Measurements from ENCODE around the gene ITK. TPM values are rescaled to one million over a fixed set of nuclear protein-coding genes. Genes with fewer than 3 reads are reported as not detected.

Gene ITK
- total and polyA plus RNA-seq, 5 donors: 0.34 to 1.6 (median 0.77) TPM

- peak; percentile 28 to 54 (median 52) for DNase-seq
- intact Hi-C loops (cut with DNase I): loop anchor here in 2 of 4 donors (5.0 to 10.0 kb wide), 3 partner anchors 54 to 109 kb away; partner anchors contain the start of gene MED7 (in 1 of the 2)
- Histone ChIP-seq H3K27ac (ENCODE audit: low read length) (no peak overlapping the region), H3K9me3 (ENCODE audit: control insufficient read depth, low read length) (no peaks in the 10 kb centered on the region), H3K4me1 (ENCODE audit: control insufficient read depth, insufficient read depth, low read length) (no peaks in the 10 kb centered on the region), H3K27me3 (ENCODE audit: control insufficient read depth, insufficient read depth) (no peaks in the 10 kb centered on the region), H3K4me3 (ENCODE audit: low read length) (no peak overlapping the region)
- peak; percentile 83 to 86 for ATAC-seq
- 5% methylated on average over 2 of the region's 2 CpGs for WGBS
Measured at GRCh38 chr5:157253547-157253946, 72.9 kb downstream of the ITK start.

GRCh38 chr5:157258450-157258849 lies 77.8 kb downstream of the ITK start:
- 92% methylated on average over 6 of the region's 6 CpGs for WGBS
- no peaks in the 10 kb centered on the region for H3K4me1 ChIP-seq (ENCODE audit: control insufficient read depth, insufficient read depth, low read length)
- no peaks in the 10 kb centered on the region for H3K27me3 ChIP-seq (ENCODE audit: control insufficient read depth, insufficient read depth)
- H3K4me3 ChIP-seq (ENCODE audit: low read length): no peak overlapping the region
- DNase-seq (no peak), ATAC-seq (no peak)
- no peak overlapping the region for H3K27ac ChIP-seq (ENCODE audit: low read length)
- intact Hi-C loops (cut with DNase I): loop anchor here in 2 of 4 donors (5.0 to 10.0 kb wide), 2 partner anchors 54 to 114 kb away; partner anchors contain the start of gene MED7 (in 1 of the 2)
- no peaks in the 10 kb centered on the region for H3K9me3 ChIP-seq (ENCODE audit: control insufficient read depth, low read length)

- H3K27me3 ChIP-seq (ENCODE audit: control insufficient read depth, insufficient read depth): no peaks in the 10 kb centered on the region
- no peak overlapping the region for H3K27ac ChIP-seq (ENCODE audit: low read length)
- H3K4me3 ChIP-seq (ENCODE audit: low read length): no peak overlapping the region
- no peak for DNase-seq
- H3K9me3 ChIP-seq (ENCODE audit: control insufficient read depth, low read length): no peaks in the 10 kb centered on the region
- no peak for ATAC-seq
- no peaks in the 10 kb centered on the region for H3K4me1 ChIP-seq (ENCODE audit: control insufficient read depth, insufficient read depth, low read length)
- 86% methylated on average over 4 of the region's 4 CpGs for WGBS
- intact Hi-C loops (cut with DNase I): loop anchor here in 2 of 4 donors (5.0 to 10.0 kb wide), 2 partner anchors 53 to 115 kb away; partner anchors contain the start of gene MED7 (in 1 of the 2)
Measured at GRCh38 chr5:157259699-157260098, 79.1 kb downstream of the ITK start.

- H3K27me3 ChIP-seq (ENCODE audit: control insufficient read depth, insufficient read depth): no peaks in the 10 kb centered on the region
- H3K4me3 ChIP-seq (ENCODE audit: low read length): no peak overlapping the region
- H3K4me1 ChIP-seq (ENCODE audit: control insufficient read depth, insufficient read depth, low read length): no peaks in the 10 kb centered on the region
- WGBS: 65% methylated on average over 7 of the region's 7 CpGs
- intact Hi-C loops (cut with DNase I): no loop called here
- no peak for ATAC-seq
- no peak overlapping the region for H3K27ac ChIP-seq (ENCODE audit: low read length)
- H3K9me3 ChIP-seq (ENCODE audit: control insufficient read depth, low read length): no peaks in the 10 kb centered on the region
- no peak for DNase-seq
Measured at GRCh38 chr5:157263496-157264090, 83.0 kb downstream of the ITK start.

GRCh38 chr5:157265714-157266285 lies 85.2 kb downstream of the ITK start, which contains the start of gene CYFIP2:
Gene CYFIP2 (plus strand): TSS chr5:157266123. CDS start chr5:157285362, 19,239 bp downstream.
- WGBS: 1% methylated on average over 56 of the region's 58 CpGs
- H3K4me1 ChIP-seq (ENCODE audit: control insufficient read depth, insufficient read depth, low read length): no peaks in the 10 kb centered on the region
- peak within 1 kb of the TSS; percentile 93 for H3K4me3 ChIP-seq (ENCODE audit: low read length)
- ATAC-seq: peak; percentile 86 to 90
- H3K9me3 ChIP-seq (ENCODE audit: control insufficient read depth, low read length): no peaks in the 10 kb centered on the region
- DNase-seq: peak; percentile 58 to 86 (median 85)
- intact Hi-C loops (cut with DNase I): no loop called here
- peak within 1 kb of the TSS; percentile 62 for H3K27ac ChIP-seq (ENCODE audit: low read length)
- no peaks in the 10 kb centered on the region for H3K27me3 ChIP-seq (ENCODE audit: control insufficient read depth, insufficient read depth)

GRCh38 chr5:157266286-157267007 lies 85.8 kb downstream of the ITK start:
- peak overlapping the region; percentile 93 for H3K4me3 ChIP-seq (ENCODE audit: low read length)
- H3K27ac ChIP-seq (ENCODE audit: low read length): peak overlapping the region; percentile 53
- ATAC-seq: peak; percentile 32 to 45
- peaks cover 2% of the 10 kb centered on the region for H3K4me1 ChIP-seq (ENCODE audit: control insufficient read depth, insufficient read depth, low read length)
- no peaks in the 10 kb centered on the region for H3K27me3 ChIP-seq (ENCODE audit: control insufficient read depth, insufficient read depth)
- DNase-seq: peak in 2 of 3 donors; percentile 70 to 71
- no peaks in the 10 kb centered on the region for H3K9me3 ChIP-seq (ENCODE audit: control insufficient read depth, low read length)
- intact Hi-C loops (cut with DNase I): no loop called here
- 4% methylated on average over 57 of the region's 62 CpGs for WGBS

GRCh38 chr5:157267025-157267424 lies 86.4 kb downstream of the ITK start:
- Histone ChIP-seq H3K27me3 (ENCODE audit: control insufficient read depth, insufficient read depth) (no peaks in the 10 kb centered on the region), H3K9me3 (ENCODE audit: control insufficient read depth, low read length) (no peaks in the 10 kb centered on the region), H3K4me3 (ENCODE audit: low read length) (no peak overlapping the region), H3K27ac (ENCODE audit: low read length) (peak overlapping the region; percentile 62), H3K4me1 (ENCODE audit: control insufficient read depth, insufficient read depth, low read length) (peaks cover 2% of the 10 kb centered on the region)
- ATAC-seq (no peak), DNase-seq (no peak)
- WGBS: 58% methylated on average over 3 of the region's 3 CpGs
- intact Hi-C loops (cut with DNase I): no loop called here

- peaks cover 2% of the 10 kb centered on the region for H3K4me1 ChIP-seq (ENCODE audit: control insufficient read depth, insufficient read depth, low read length)
- intact Hi-C loops (cut with DNase I): no loop called here
- peak; percentile 32 to 61 for ATAC-seq
Measured at GRCh38 chr5:157267761-157268480, 87.3 kb downstream of the ITK start.

GRCh38 chr5:157269165-157269671 lies 88.6 kb downstream of the ITK start:
- H3K27me3 ChIP-seq (ENCODE audit: control insufficient read depth, insufficient read depth): no peaks in the 10 kb centered on the region
- DNase-seq (no peak), ATAC-seq (no peak)
- intact Hi-C loops (cut with DNase I): no loop called here
- H3K27ac ChIP-seq (ENCODE audit: low read length): no peak overlapping the region
- 69% methylated on average over 6 of the region's 6 CpGs for WGBS
- no peaks in the 10 kb centered on the region for H3K9me3 ChIP-seq (ENCODE audit: control insufficient read depth, low read length)
- no peak overlapping the region for H3K4me3 ChIP-seq (ENCODE audit: low read length)
- H3K4me1 ChIP-seq (ENCODE audit: control insufficient read depth, insufficient read depth, low read length): peaks cover 2% of the 10 kb centered on the region

More at GRCh38 chr5:157267761-157268480, 87.3 kb downstream of the ITK start:
- H3K4me3 ChIP-seq (ENCODE audit: low read length): no peak overlapping the region
- H3K27me3 ChIP-seq (ENCODE audit: control insufficient read depth, insufficient read depth): no peaks in the 10 kb centered on the region
- 50% methylated on average over 8 of the region's 8 CpGs for WGBS
- no peaks in the 10 kb centered on the region for H3K9me3 ChIP-seq (ENCODE audit: control insufficient read depth, low read length)
- H3K27ac ChIP-seq (ENCODE audit: low read length): peak overlapping the region; percentile 86
- DNase-seq: peak in 1 of 3 donors; percentile 71

- H3K4me1 ChIP-seq (ENCODE audit: control insufficient read depth, insufficient read depth, low read length): peaks cover 2% of the 10 kb centered on the region
- DNase-seq: no peak
- WGBS: 83% methylated on average over 4 of the region's 4 CpGs
- no peak for ATAC-seq
- H3K4me3 ChIP-seq (ENCODE audit: low read length): no peak overlapping the region
- intact Hi-C loops (cut with DNase I): no loop called here
- H3K27me3 ChIP-seq (ENCODE audit: control insufficient read depth, insufficient read depth): no peaks in the 10 kb centered on the region
- H3K9me3 ChIP-seq (ENCODE audit: control insufficient read depth, low read length): no peaks in the 10 kb centered on the region
- no peak overlapping the region for H3K27ac ChIP-seq (ENCODE audit: low read length)
Measured at GRCh38 chr5:157269761-157270272, 89.2 kb downstream of the ITK start.

All from right cardiac atrium (tissue), 5 donors.